K562 (cell line): ENCODE data around the gene PHKB. TPM values are rescaled to one million over a fixed set of nuclear protein-coding genes. Genes with fewer than 3 reads are reported as not detected.

Experiments
- ELF1 ChIP-seq: fragments of 200-800 bp; sonication (Bioruptor generic); IDR thresholded peaks from 2 replicates; pipeline ENCODE4 v1.6.1; 2016; ENCODE audit warnings: missing genetic modification characterization, missing compliant biosample characterization
- EP400 ChIP-seq: fragments of 450-650 bp; IDR thresholded peaks from 2 replicates; pipeline ENCODE4 v1.6.1; 2017; ENCODE audit warnings: antibody characterized with exemption, mild to moderate bottlenecking, moderate library complexity
- FOXM1 ChIP-seq, 2 experiments: fragments of 450-650 bp in 1 of 2; sonication (generic) in 1 of 2; formaldehyde crosslinking in 1 of 2; IDR thresholded peaks; 2 replicates each; pipeline versions ENCODE4 v1.6.1 to v1.9.0; 2017 to 2022; ENCODE audit warnings: low read depth in 2 of 2, mild to moderate bottlenecking in 2 of 2, missing genetic modification reagents in 1 of 2, moderate library complexity in 1 of 2
- HDAC3 ChIP-seq: fragments of 450-650 bp; IDR thresholded peaks from 2 replicates; pipeline ENCODE4 v1.6.1; 2018; ENCODE audit warnings: borderline replicate concordance, mild to moderate bottlenecking, moderate library complexity; ENCODE audit not compliant: partially characterized antibody
- MYBL2 ChIP-seq, 2 experiments: fragments of 450-650 bp in 1 of 2; sonication (generic) in 1 of 2; formaldehyde crosslinking in 1 of 2; IDR thresholded peaks; 2 replicates each; pipeline versions ENCODE4 v1.6.1 to v1.8.1; 2017 to 2022; ENCODE audit warnings: borderline replicate concordance in 1 of 2, inconsistent platforms in 1 of 2, low read depth in 1 of 2, mild to moderate bottlenecking in 1 of 2, missing genetic modification reagents in 1 of 2, moderate library complexity in 1 of 2
- NFE2L1 ChIP-seq: fragments of 450-650 bp; IDR thresholded peaks from 2 replicates; pipeline ENCODE4 v1.6.1; 2016; ENCODE audit warnings: missing genetic modification characterization, low read depth, mild to moderate bottlenecking, missing compliant biosample characterization, moderate library complexity, borderline replicate concordance
- PCBP2 ChIP-seq: fragments of 200-400 bp; formaldehyde crosslinking; IDR thresholded peaks from 2 replicates; pipeline ENCODE4 v1.6.1; 2018; ENCODE audit warnings: low read length, low read depth, mild to moderate bottlenecking, moderate library complexity; ENCODE audit not compliant: poor library complexity, severe bottlenecking
- TEAD4 ChIP-seq, 2 experiments: sonication (generic) in 1 of 2; formaldehyde crosslinking in 1 of 2; IDR thresholded peaks; 2 replicates each; pipeline versions ENCODE4 v1.6.1 to v1.8.0; 2012 to 2022; ENCODE audit warnings: borderline replicate concordance in 1 of 2, inconsistent platforms in 1 of 2, low read length in 1 of 2, mild to moderate bottlenecking in 1 of 2, missing genetic modification reagents in 1 of 2
- polyA plus RNA-seq, 8 experiments: library from polyadenylated mRNA; depleted of rRNA in 4 of 8; stranded (reverse) in 5 of 8; unstranded in 3 of 8; fragments of >200 nt; fragmentation: Nextera tagmentation in 2 of 8; fragmentation: Illumina TruSeq in 1 of 8; extraction: Ambion mirVana in 2 of 8; extraction: Trizol in 1 of 8; gene quantifications; 2 replicates each; pipeline versions ENCODE4 v1.2.1 to v1.2.3, GENCODE V29; 2011 to 2014; ENCODE audit warnings: inconsistent platforms in 1 of 8, missing spikeins in 1 of 8
- total RNA-seq, 7 experiments: library from RNA; depleted of rRNA in 6 of 7; stranded (reverse); fragments of >200 nt in 6 of 7; fragmentation: Illumina TruSeq in 2 of 7; extraction: Trizol in 2 of 7; gene quantifications; 2 replicates each; pipeline versions ENCODE4 v1.2.1 to v1.2.3, GENCODE V29; 2011 to 2021; ENCODE audit warnings: low replicate concordance in 1 of 7
- TF ChIP-seq, protein P1 (sequence below), 3 experiments: fragments of 200-800 bp in 1 of 3; sonication (Bioruptor generic) in 1 of 3; sonication (generic) in 1 of 3; formaldehyde crosslinking in 1 of 3; IDR thresholded peaks; 2 replicates each; pipeline versions ENCODE4 v1.6.1 to v1.8.0; 2016 to 2022; ENCODE audit warnings: mild to moderate bottlenecking in 2 of 3, missing compliant biosample characterization in 2 of 3, missing genetic modification characterization in 2 of 3, missing genetic modification reagents in 1 of 3
- TF ChIP-seq, protein P2 (sequence below): fragments of 450-650 bp; IDR thresholded peaks from 2 replicates; pipeline ENCODE4 v1.6.1; 2016; ENCODE audit warnings: low read depth, mild to moderate bottlenecking, moderate library complexity
- TF ChIP-seq, protein P3 (sequence below): IDR thresholded peaks from 2 replicates; pipeline ENCODE4 v1.6.1; 2011; ENCODE audit not compliant: insufficient read length; ENCODE audit errors: extremely low read depth

The PHKB gene
- total and polyA plus RNA-seq, 9 of the 15 experiments (the other 6 are each of a cell fraction or from before 2014, with no cell fraction given): 24.7 to 92.3 (median 67.0) TPM

DNA sequence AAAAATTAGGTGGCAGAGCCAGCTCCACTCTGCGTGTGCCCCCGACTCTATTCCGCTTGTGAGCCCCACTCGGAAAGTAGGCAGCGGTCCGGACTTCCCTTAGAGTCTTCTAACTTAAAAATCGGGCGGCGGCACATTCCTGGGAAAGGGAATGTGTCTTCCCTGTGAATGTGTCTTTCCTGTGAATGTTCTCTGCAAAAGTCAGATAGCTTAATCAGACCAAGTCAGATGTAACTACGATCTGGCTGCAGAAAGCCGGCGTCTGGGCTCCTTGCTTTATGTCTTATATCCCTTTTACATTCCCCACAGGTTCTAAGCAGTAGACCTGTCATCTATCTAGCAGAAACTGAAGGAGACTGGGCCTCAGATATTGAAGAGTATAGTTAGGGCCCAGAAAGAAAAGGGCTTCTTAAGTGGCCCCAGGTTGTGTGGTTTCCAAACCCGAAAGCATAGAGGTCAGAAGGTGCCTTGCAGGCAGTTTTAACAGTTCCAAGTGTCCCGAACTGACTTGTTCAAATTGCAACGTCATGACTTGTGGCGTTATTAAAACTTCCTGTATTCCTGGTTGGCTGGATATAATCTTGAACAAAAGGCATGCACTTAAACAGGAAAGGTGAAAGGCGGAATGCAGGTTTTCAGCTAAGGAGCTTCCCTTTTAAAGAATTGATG lies 601 bp downstream of the PHKB start (continued):
- TF ChIP-seq, protein P1, sequence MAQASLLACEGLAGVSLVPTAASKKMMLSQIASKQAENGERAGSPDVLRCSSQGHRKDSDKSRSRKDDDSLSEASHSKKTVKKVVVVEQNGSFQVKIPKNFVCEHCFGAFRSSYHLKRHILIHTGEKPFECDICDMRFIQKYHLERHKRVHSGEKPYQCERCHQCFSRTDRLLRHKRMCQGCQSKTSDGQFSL (CRISPR knock-in tag; IDR thresholded peaks at IDR 0.05): no peak
- TF ChIP-seq, protein P1 (tag; IDR thresholded peaks at IDR 0.05): no peak; a peak in 1 of 4 replicates
- TF ChIP-seq ELF1: peak; percentile 65
- peak; percentile 72 for TF ChIP-seq TEAD4 (IDR thresholded peaks at IDR 0.05; ENCODE audit: low read length)
- no peak for TF ChIP-seq TEAD4 (CRISPR knock-in tag; IDR thresholded peaks at IDR 0.05; ENCODE audit: borderline replicate concordance)
- TF ChIP-seq MYBL2 (IDR thresholded peaks at IDR 0.05; ENCODE audit: low read depth): peak; percentile 77; the same call in 1 of the 2 replicates
- no peak for TF ChIP-seq MYBL2 (CRISPR knock-in tag; IDR thresholded peaks at IDR 0.05; ENCODE audit: borderline replicate concordance)
- TF ChIP-seq, protein P2, sequence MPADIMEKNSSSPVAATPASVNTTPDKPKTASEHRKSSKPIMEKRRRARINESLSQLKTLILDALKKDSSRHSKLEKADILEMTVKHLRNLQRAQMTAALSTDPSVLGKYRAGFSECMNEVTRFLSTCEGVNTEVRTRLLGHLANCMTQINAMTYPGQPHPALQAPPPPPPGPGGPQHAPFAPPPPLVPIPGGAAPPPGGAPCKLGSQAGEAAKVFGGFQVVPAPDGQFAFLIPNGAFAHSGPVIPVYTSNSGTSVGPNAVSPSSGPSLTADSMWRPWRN: no peak
- no peak for TF ChIP-seq PCBP2
- TF ChIP-seq, protein P3, sequence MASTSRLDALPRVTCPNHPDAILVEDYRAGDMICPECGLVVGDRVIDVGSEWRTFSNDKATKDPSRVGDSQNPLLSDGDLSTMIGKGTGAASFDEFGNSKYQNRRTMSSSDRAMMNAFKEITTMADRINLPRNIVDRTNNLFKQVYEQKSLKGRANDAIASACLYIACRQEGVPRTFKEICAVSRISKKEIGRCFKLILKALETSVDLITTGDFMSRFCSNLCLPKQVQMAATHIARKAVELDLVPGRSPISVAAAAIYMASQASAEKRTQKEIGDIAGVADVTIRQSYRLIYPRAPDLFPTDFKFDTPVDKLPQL: peak; percentile 51
- peak; percentile 47 for TF ChIP-seq HDAC3
- TF ChIP-seq FOXM1 (IDR thresholded peaks at IDR 0.05; ENCODE audit: low read depth): peak; percentile 71
- TF ChIP-seq FOXM1 (CRISPR knock-in tag; IDR thresholded peaks at IDR 0.05; ENCODE audit: low read depth): no peak
- peak; percentile 67 for TF ChIP-seq EP400
- TF ChIP-seq NFE2L1 (tag): peak; percentile 57; the same call in 1 of the 2 replicates
